Prostate gland (tissue), 2 donors: ENCODE measurements around the gene PFDN6. TPM values are rescaled to one million over a fixed set of nuclear protein-coding genes. Genes with fewer than 3 reads are reported as not detected.

Experiments
- DNase-seq: peaks from one replicate; pipeline ENCODE4 v3.0.0-alpha.2; 2019; ENCODE audit warnings: low spot score
- H3K27ac ChIP-seq, 2 donors: fragments of 200-600 bp; sonication (generic); 2 replicates each; pipeline ENCODE4 v1.5.1; 2017 to 2019
- H3K27me3 ChIP-seq: fragments of 200-600 bp; sonication (generic); replicated peaks from 2 replicates; pipeline ENCODE4 v1.5.1; 2019; ENCODE audit not compliant: insufficient read depth
- H3K36me3 ChIP-seq, 2 donors: fragments of 200-600 bp; sonication (generic); 1 replicate in 1 of 2; 2 replicates in 1 of 2; pipeline versions ENCODE4 v1.5.1 to v1.8.1; 2017 to 2019
- H3K4me1 ChIP-seq: fragments of 200-600 bp; sonication (generic); replicated peaks from 2 replicates; pipeline ENCODE4 v1.5.1; 2019
- H3K4me3 ChIP-seq, 2 donors: fragments of 200-600 bp; sonication (generic); 2 replicates each; pipeline ENCODE4 v1.5.1; 2017 to 2019
- H3K9me3 ChIP-seq: fragments of 200-600 bp; sonication (generic); 2 replicates; pipeline ENCODE4 v1.5.1; 2017
- POLR2A ChIP-seq: fragments of 450-650 bp; IDR thresholded peaks from one replicate; pipeline ENCODE4 v1.6.1; 2016; ENCODE audit warnings: antibody characterized with exemption, mild to moderate bottlenecking
- POLR2AphosphoS5 ChIP-seq: sonication (generic); formaldehyde crosslinking; IDR thresholded peaks from one replicate; pipeline ENCODE4 v1.6.1; 2017; ENCODE audit warnings: antibody characterized with exemption
- WGBS: methylation state at CpG from one replicate; pipeline ENCODE4 v1.1.5; 2018; 5-methylcytosine and 5-hydroxymethylcytosine counted together
- intact Hi-C: fragments of 100-400 bp; cut with DNase I; formaldehyde crosslinking; loops from one replicate; pipeline ENCODE4 v1.14.2; 2022
- total RNA-seq, 2 donors: library from RNA; depleted of rRNA; stranded (reverse); fragments of >200 nt; gene quantifications; one replicate each; pipeline ENCODE4 v1.1.0, GENCODE V29; 2016
- TF ChIP-seq, protein P1 (sequence below), 4 experiments: fragments of 200-600 bp in 2 of 4; fragments of 450-650 bp in 2 of 4; sonication (generic) in 2 of 4; IDR thresholded peaks; 1 replicate in 3 of 4; 2 replicates in 1 of 4; pipeline ENCODE4 v1.5.1; 2016 to 2019; ENCODE audit warnings: antibody characterized with exemption in 4 of 4, mild to moderate bottlenecking in 2 of 4, moderate library complexity in 2 of 4

Gene PFDN6
- total RNA-seq, 2 donors from 2014 or later = 24.1 to 59.7 TPM

DNA sequence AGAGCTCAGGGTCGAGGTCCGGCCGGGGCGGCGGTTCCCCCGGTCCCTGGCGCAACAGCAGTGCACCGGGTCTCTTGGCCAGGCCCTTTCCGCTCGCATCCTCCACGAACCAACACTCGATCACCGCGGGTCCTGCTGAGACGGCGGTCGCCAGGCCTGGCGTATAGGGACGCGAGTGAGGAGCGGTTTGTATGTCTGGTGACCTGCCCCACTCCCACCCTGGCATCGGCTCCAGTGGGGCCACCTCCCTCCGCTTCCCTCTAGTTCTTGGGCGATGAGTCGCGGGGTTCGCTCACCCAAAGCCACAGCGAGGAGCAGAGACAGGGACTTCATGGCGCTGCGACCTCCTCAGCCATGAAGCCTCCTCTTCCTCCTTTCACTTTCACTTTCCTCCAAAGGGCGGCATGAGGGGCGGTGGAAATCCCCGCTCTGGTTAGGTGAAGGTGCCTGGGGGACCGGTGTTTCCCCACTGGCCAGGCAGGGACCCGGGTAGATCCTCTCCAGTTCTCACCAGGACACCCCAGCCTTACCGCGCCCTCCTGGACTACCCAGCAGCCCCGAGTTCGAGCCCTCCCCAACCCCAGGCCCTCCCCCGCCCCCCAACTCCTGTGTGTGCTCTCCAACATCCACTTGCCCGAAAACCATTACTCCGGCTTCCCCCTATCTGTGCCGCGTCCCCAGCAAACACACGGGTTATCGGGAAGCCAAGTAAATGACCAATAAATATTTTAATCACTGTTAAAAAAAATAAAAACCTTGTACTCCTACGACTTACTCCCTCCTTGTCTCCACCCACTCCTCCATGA lies 24.5 kb downstream of the PFDN6 start, which contains the start of gene TAPBP:
Gene TAPBP (minus strand): TSS at position 370 of the 806 bp plus-strand sequence. CDS start 37 bp downstream, at position 333.
- Histone ChIP-seq H3K9me3 (no peaks in the 10 kb centered on the region), H3K4me1 (peaks cover 7% of the 10 kb centered on the region), H3K36me3 (no peaks in the 10 kb centered on the region), H3K27ac (peak within 1 kb of the TSS; percentile 96 to 99), H3K4me3 (peak within 1 kb of the TSS; percentile 72 to 87), H3K27me3 (no peaks in the 10 kb centered on the region)
- peak; percentile 61 for DNase-seq
- intact Hi-C loops = no loop called here
- 1% methylated on average over 47 of the region's 47 CpGs for WGBS
- TF ChIP-seq, protein P1, sequence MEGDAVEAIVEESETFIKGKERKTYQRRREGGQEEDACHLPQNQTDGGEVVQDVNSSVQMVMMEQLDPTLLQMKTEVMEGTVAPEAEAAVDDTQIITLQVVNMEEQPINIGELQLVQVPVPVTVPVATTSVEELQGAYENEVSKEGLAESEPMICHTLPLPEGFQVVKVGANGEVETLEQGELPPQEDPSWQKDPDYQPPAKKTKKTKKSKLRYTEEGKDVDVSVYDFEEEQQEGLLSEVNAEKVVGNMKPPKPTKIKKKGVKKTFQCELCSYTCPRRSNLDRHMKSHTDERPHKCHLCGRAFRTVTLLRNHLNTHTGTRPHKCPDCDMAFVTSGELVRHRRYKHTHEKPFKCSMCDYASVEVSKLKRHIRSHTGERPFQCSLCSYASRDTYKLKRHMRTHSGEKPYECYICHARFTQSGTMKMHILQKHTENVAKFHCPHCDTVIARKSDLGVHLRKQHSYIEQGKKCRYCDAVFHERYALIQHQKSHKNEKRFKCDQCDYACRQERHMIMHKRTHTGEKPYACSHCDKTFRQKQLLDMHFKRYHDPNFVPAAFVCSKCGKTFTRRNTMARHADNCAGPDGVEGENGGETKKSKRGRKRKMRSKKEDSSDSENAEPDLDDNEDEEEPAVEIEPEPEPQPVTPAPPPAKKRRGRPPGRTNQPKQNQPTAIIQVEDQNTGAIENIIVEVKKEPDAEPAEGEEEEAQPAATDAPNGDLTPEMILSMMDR (IDR thresholded peaks at IDR 0.05) = no peak
- TF ChIP-seq POLR2AphosphoS5 (peak; percentile 70), POLR2A (peak; percentile 68)

DNA sequence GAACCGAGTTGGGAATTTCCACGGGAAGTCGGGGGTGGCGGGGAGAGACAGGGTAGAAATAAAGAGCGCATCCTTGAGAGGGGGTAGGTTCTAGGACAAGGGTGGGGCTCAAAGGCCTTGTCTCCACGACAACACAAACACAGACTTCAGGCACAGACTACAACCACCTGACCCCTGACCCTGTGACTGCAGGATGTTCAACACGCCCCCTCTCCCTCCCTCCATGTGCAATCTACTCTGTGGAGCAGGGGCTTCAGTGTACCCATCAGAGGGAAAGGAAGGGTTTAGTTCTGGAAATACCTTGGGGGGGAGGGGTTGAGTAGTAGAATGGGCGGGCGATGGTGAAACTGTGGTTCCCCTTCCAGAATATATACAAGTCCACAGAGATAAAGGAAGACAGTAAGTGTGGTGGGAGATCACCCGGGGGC lies 25.1 kb downstream of the PFDN6 start:
- Histone ChIP-seq H3K27me3 (no peaks in the 10 kb centered on the region), H3K4me1 (peaks cover 8% of the 10 kb centered on the region), H3K27ac (peak overlapping the region; percentile 96 to 99), H3K4me3 (peak overlapping the region; percentile 72 to 87), H3K36me3 (peaks cover 1 to 4% of the 10 kb centered on the region in 2 donors), H3K9me3 (no peaks in the 10 kb centered on the region)
- TF ChIP-seq POLR2AphosphoS5 = peak; percentile 6
- TF ChIP-seq POLR2A = no peak
- intact Hi-C loops = no loop called here
- DNase-seq = peak; percentile 57
- 2% methylated on average over 10 of the region's 10 CpGs for WGBS

DNA sequence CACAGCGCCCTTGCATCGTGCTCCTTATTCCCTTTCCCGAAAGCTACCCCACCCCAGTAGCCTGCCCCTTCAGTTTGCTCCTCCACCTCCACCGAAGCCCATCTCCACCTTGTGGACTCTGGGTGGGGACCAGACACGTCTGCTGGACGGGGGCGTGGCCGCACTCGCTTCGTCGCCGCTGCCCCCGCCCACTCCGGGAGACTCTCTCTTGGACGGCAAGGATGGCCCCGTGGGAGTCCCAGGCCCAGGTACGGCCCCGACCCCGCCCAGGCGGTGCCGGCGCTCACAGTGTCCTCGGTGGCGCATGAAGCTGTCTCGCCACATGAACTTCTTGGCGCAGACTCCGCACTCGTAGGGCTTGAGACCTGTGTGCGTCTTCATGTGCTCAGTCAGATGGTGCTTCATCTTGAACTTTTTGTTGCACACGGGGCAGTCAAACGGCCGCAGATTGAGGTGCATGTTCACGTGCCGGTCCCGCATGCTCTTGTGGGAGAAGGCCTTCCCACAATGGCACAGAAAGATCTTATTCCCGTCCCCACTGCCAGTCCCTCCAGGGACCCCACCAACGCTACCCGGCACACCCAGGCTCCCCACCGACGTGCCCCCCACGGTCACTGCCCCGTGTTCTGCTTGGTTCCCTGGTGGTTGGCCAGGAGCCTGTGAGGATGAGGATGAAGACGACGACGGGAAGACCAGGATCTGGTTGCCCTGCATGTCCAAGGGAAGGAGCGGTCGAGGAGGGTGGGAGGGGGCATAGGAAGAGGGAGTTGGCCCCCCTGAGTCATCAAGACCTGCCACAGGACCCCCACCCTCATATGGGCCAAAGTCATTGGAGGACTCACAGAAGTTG lies 25.8 kb downstream of the PFDN6 start:
- H3K36me3 ChIP-seq = peaks cover 3 to 5% of the 10 kb centered on the region in 2 donors

DNA sequence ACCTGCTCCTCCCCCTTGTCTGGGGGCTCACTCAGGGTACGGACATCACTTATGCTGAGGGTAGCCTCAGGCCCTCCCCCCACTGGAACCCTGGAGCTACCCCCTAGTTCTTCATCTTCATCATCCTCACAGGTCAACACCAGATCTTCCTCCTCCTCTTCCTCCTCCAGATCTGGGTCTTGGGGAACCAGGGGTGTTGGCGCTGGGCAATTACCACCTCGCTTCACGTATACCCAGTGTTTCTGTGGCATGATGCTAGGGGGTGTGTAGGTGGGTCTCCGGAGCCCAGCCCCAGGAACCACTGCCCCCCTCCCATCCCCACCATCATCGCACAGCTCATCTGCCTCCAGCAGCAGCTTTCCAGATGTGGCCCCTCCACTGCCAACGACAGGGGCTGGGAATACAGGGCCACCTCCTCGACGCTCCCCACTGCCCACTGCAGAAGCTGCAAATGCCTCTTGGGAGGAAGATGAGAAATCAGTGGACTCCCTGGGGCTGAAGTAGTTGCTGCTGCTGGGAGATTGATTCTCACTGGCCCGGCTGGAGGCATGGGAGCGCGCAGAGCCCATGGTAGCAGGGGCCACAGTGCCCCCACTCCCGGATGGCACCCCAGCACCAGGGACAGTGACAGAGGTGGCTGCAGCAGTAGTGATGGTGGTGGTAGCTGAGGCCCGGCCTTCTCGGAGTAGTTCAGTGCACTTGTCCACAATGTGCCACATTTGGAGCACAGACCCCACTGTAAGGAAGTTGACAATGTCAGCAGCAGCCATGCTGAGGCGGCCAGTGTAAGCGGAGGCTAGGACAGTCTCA lies 26.6 kb downstream of the PFDN6 start:
- 83% methylated on average over 17 of the region's 17 CpGs for WGBS
- intact Hi-C loops = loop anchor here (5.0 kb wide), 1 partner anchor 96 kb away; the partner anchor contains the start of gene PHF1
- peaks cover 8% of the 10 kb centered on the region for H3K4me1 ChIP-seq
- H3K27ac ChIP-seq = peak overlapping the region in 1 of 2 donors; percentile 99
- peaks cover 3 to 5% of the 10 kb centered on the region in 2 donors for H3K36me3 ChIP-seq
- TF ChIP-seq POLR2A (no peak), POLR2AphosphoS5 (no peak)
- TF ChIP-seq, protein P1 (IDR thresholded peaks at IDR 0.05) = no peak
- H3K4me3 ChIP-seq = no peak overlapping the region
- H3K27me3 ChIP-seq = no peaks in the 10 kb centered on the region
- DNase-seq = no peak
- no peaks in the 10 kb centered on the region for H3K9me3 ChIP-seq

More for the DNA sequence above, 25.8 kb downstream of the PFDN6 start:
- intact Hi-C loops = loop anchor here (5.0 kb wide), 1 partner anchor 97 kb away; the partner anchor contains the start of gene PHF1
- DNase-seq = peak; percentile 78
- peak overlapping the region; percentile 96 to 99 for H3K27ac ChIP-seq
- peaks cover 8% of the 10 kb centered on the region for H3K4me1 ChIP-seq
- no peaks in the 10 kb centered on the region for H3K9me3 ChIP-seq
- H3K27me3 ChIP-seq = no peaks in the 10 kb centered on the region
- TF ChIP-seq, protein P1 (IDR thresholded peaks at IDR 0.05) = peak in 2 of 4 experiments; percentile 8
- TF ChIP-seq POLR2A (peak; percentile 64), POLR2AphosphoS5 (peak; percentile 70)
- H3K4me3 ChIP-seq = peak overlapping the region; percentile 72 to 87
- 35% methylated on average over 31 of the region's 47 CpGs for WGBS
